Dendritic cell treated with granulocyte-macrophage colony-stimulating factor and Interleukin-4, amounts not matched to agents 40 ng/mL and 50 ng/mL, for 4 days (primary cell): ENCODE measurements around the gene ACOT11.

ENCODE experiments used
- H3K27ac Mint-ChIP-seq: one replicate; pipeline ENCODE4 v1.8.0; 2022; ENCODE audit warnings: mild to moderate bottlenecking, mixed read lengths
- H3K27me3 Mint-ChIP-seq: one replicate; pipeline ENCODE4 v1.8.0; 2022; ENCODE audit warnings: mild to moderate bottlenecking, mixed read lengths
- H3K36me3 Mint-ChIP-seq: one replicate; pipeline ENCODE4 v1.8.0; 2022; ENCODE audit warnings: low read depth, mixed read lengths
- H3K4me1 Mint-ChIP-seq: one replicate; pipeline ENCODE4 v1.8.0; 2022; ENCODE audit warnings: low read depth, mixed read lengths
- H3K4me3 Mint-ChIP-seq: one replicate; pipeline ENCODE4 v1.8.0; 2022; ENCODE audit warnings: mild to moderate bottlenecking, moderate library complexity, mixed read lengths
- H3K9me3 Mint-ChIP-seq: one replicate; pipeline ENCODE4 v1.8.0; 2022; ENCODE audit warnings: mixed read lengths
- intact Hi-C: fragments of 100-400 bp; cut with micrococcal nuclease; formaldehyde crosslinking; loops from one replicate; pipeline ENCODE4 v1.15.0; 2022

The ACOT11 gene

GRCh38 chr1:54596756-54597155 lies 48.7 kb downstream of the ACOT11 start:
- intact Hi-C loops = no loop called here
- Mint-ChIP-seq H3K27ac (no peak overlapping the region), H3K4me1 (no peaks in the 10 kb centered on the region), H3K4me3 (no peak overlapping the region), H3K9me3 (no peaks in the 10 kb centered on the region), H3K36me3 (peaks cover 48% of the 10 kb centered on the region), H3K27me3 (no peaks in the 10 kb centered on the region)

- H3K9me3 Mint-ChIP-seq = no peaks in the 10 kb centered on the region
- no peak overlapping the region for H3K27ac Mint-ChIP-seq
- H3K4me3 Mint-ChIP-seq = no peak overlapping the region
- H3K4me1 Mint-ChIP-seq = no peaks in the 10 kb centered on the region
- H3K27me3 Mint-ChIP-seq = no peaks in the 10 kb centered on the region
- peaks cover 53% of the 10 kb centered on the region for H3K36me3 Mint-ChIP-seq
- intact Hi-C loops = no loop called here
Measured at GRCh38 chr1:54597455-54598030, 49.5 kb downstream of the ACOT11 start.

- Mint-ChIP-seq H3K27ac (no peak overlapping the region), H3K27me3 (no peaks in the 10 kb centered on the region), H3K4me1 (peaks cover under 1% of the 10 kb centered on the region), H3K9me3 (no peaks in the 10 kb centered on the region), H3K4me3 (no peak overlapping the region), H3K36me3 (peaks cover 48% of the 10 kb centered on the region)
- intact Hi-C loops = no loop called here
Measured at GRCh38 chr1:54599211-54599823, 51.3 kb downstream of the ACOT11 start.

- no peaks in the 10 kb centered on the region for H3K27me3 Mint-ChIP-seq
- H3K27ac Mint-ChIP-seq = no peak overlapping the region
- H3K36me3 Mint-ChIP-seq = peaks cover 54% of the 10 kb centered on the region
- no peak overlapping the region for H3K4me3 Mint-ChIP-seq
- H3K4me1 Mint-ChIP-seq = peaks cover 4% of the 10 kb centered on the region
- intact Hi-C loops = no loop called here
- no peaks in the 10 kb centered on the region for H3K9me3 Mint-ChIP-seq
Measured at GRCh38 chr1:54600947-54601721, 53.1 kb downstream of the ACOT11 start.

DNA sequence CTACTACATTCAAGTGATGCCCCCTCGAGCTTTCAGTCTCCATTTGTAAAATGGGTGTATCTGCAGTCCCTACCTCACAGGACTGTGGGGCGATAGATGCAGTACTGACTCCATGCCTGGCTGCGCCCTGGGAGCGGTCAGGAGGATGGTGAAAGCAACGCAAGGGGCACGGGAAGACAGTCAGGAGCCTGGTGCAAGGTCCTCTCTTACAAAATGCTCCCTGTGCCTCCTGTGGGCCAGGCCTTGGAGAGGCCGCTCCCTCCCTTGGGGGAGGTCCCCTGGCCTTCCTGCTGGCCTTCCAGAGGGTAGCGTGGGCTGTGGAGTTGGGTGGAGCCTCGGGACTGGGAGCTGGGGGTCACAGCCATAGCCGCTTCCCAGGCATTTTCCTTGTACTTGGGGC lies 53.7 kb downstream of the ACOT11 start:
- no peak overlapping the region for H3K27ac Mint-ChIP-seq
- H3K4me3 Mint-ChIP-seq = no peak overlapping the region
- H3K27me3 Mint-ChIP-seq = no peaks in the 10 kb centered on the region
- peaks cover 51% of the 10 kb centered on the region for H3K36me3 Mint-ChIP-seq
- no peaks in the 10 kb centered on the region for H3K9me3 Mint-ChIP-seq
- intact Hi-C loops = no loop called here
- peaks cover 4% of the 10 kb centered on the region for H3K4me1 Mint-ChIP-seq

GRCh38 chr1:54602554-54602953 lies 54.5 kb downstream of the ACOT11 start:
- Mint-ChIP-seq H3K4me1 (peaks cover 4% of the 10 kb centered on the region), H3K9me3 (no peaks in the 10 kb centered on the region), H3K4me3 (no peak overlapping the region), H3K27ac (no peak overlapping the region), H3K36me3 (peaks cover 51% of the 10 kb centered on the region), H3K27me3 (no peaks in the 10 kb centered on the region)
- intact Hi-C loops = no loop called here

GRCh38 chr1:54603241-54603640 lies 55.2 kb downstream of the ACOT11 start:
- Mint-ChIP-seq H3K27me3 (no peaks in the 10 kb centered on the region), H3K4me1 (peaks cover 4% of the 10 kb centered on the region), H3K27ac (no peak overlapping the region), H3K36me3 (peaks cover 53% of the 10 kb centered on the region), H3K9me3 (no peaks in the 10 kb centered on the region), H3K4me3 (no peak overlapping the region)
- intact Hi-C loops = no loop called here

GRCh38 chr1:54604051-54604450 lies 56.0 kb downstream of the ACOT11 start:
- peaks cover 4% of the 10 kb centered on the region for H3K4me1 Mint-ChIP-seq
- no peaks in the 10 kb centered on the region for H3K9me3 Mint-ChIP-seq
- intact Hi-C loops = no loop called here
- H3K4me3 Mint-ChIP-seq = no peak overlapping the region
- no peaks in the 10 kb centered on the region for H3K27me3 Mint-ChIP-seq
- no peak overlapping the region for H3K27ac Mint-ChIP-seq
- peaks cover 55% of the 10 kb centered on the region for H3K36me3 Mint-ChIP-seq

DNA sequence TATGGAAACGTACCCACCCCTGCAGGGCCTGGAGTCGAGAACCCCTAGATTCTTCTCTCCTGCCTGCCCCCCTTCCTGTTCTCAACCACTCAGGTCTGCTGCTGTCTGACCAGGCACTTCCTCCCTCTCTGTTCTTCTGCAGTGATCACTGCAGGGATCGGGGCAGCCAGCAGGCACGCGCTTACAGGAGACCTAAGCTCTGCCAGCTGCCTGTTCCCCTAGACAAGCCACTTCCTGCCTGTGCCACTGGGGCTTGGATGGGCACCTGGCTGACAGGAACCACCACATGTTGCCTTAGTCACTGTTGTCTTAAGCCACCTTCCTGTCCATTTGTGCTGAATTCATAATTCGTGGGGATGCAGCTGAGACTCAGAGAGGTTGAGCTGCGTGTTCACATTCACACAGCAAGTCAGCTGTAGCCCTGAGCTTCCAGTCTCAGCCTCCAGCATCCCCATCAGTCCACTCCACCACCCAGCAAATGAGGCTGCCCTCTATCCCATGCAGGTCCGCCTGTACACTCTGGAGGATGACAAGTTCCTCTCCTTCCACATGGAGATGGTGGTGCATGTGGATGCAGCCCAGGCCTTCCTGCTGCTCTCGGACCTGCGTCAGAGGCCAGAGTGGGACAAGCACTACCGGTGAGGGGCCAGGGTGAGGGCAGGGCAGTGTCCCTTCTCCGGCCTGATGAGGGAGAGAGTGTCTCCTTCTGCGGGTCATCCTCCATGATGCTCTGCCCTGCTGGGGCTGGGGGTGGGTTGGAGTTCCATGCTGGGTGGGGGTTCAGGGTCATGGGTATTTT lies 56.7 kb downstream of the ACOT11 start:
- Mint-ChIP-seq H3K4me3 (no peak overlapping the region), H3K9me3 (no peaks in the 10 kb centered on the region), H3K27me3 (no peaks in the 10 kb centered on the region), H3K27ac (no peak overlapping the region), H3K36me3 (peaks cover 52% of the 10 kb centered on the region), H3K4me1 (peaks cover 4% of the 10 kb centered on the region)
- intact Hi-C loops = no loop called here

- Mint-ChIP-seq H3K36me3 (peaks cover 43% of the 10 kb centered on the region), H3K9me3 (no peaks in the 10 kb centered on the region), H3K4me1 (peaks cover 4% of the 10 kb centered on the region), H3K27ac (no peak overlapping the region), H3K4me3 (no peak overlapping the region), H3K27me3 (no peaks in the 10 kb centered on the region)
- intact Hi-C loops = no loop called here
Measured at GRCh38 chr1:54606096-54606989, 58.3 kb downstream of the ACOT11 start.

GRCh38 chr1:54606990-54607325 lies 58.9 kb downstream of the ACOT11 start:
- Mint-ChIP-seq H3K27ac (no peak overlapping the region), H3K27me3 (no peaks in the 10 kb centered on the region), H3K4me3 (no peak overlapping the region), H3K36me3 (peaks cover 39% of the 10 kb centered on the region), H3K4me1 (peaks cover 4% of the 10 kb centered on the region), H3K9me3 (no peaks in the 10 kb centered on the region)
- intact Hi-C loops = no loop called here

- intact Hi-C loops = no loop called here
- H3K27me3 Mint-ChIP-seq = no peaks in the 10 kb centered on the region
- no peaks in the 10 kb centered on the region for H3K9me3 Mint-ChIP-seq
- H3K27ac Mint-ChIP-seq = no peak overlapping the region
- no peak overlapping the region for H3K4me3 Mint-ChIP-seq
- peaks cover 32% of the 10 kb centered on the region for H3K36me3 Mint-ChIP-seq
- peaks cover 4% of the 10 kb centered on the region for H3K4me1 Mint-ChIP-seq
Measured at GRCh38 chr1:54607821-54608565, 60.0 kb downstream of the ACOT11 start.
